ENCODE data around the gene DUOX2.
"Not testable (repeated sequence)": the region's sequence is repeated elsewhere in the genome, so short reads cannot be mapped to it uniquely, and the experiment has no call there.

DUOX2 gene

DNA sequence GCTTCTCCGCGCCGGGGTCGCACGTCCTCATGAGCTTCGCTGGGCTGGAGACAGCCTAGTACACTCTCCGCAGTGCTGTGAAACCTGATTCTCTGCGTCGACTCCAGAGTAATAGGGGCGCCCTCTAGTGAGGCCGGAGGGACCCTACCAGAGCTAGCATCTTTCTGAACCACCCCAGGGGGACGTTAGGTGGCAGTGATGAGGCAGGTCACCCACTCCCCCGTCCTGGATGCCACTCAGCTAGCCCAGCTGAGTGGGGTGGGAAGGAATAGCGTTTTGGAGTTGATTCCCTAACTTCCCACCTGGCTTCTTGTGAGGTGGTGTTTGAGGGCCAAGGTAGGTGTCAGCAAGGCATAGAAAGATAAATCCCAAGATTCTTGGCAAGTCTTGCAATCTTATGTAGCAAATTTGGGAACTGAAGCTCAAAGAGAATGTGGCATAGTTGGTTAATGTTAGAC is 4.2 kb upstream of the DUOX2 start:
- peak; percentile 77 to 81 for DNase-seq

DNA sequence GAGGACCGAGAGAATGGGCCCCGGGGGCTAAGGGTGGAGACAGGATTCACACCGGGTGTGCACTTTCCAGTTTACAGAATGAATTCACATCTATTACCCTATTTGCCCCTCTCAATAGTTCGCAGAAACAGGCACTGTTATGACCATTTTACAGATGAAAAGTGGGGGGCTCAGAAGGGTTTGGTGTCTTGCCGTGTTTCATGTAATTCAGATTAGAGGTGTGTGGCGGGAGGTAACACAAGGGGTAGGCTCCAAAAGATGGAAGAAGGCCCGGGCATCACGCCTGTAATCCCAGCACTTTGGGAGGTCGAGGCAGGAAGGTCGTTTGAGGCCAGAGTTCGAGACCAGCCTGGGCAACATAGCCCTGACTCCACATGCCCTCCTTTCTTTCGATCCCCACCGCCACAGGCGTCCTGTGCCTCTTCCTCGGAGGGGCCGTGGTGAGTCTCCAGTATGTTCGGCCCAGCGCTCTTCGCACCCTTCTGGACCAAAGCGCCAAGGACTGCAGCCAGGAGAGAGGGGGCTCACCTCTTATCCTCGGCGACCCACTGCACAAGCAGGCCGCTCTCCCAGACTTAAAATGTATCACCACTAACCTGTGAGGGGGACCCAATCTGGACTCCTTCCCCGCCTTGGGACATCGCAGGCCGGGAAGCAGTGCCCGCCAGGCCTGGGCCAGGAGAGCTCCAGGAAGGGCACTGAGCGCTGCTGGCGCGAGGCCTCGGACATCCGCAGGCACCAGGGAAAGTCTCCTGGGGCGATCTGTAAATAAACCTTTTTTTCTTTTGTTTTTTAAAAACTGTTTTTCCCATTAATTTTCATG is 3.5 kb upstream of the DUOX2 start:
- no peak for DNase-seq

DNA sequence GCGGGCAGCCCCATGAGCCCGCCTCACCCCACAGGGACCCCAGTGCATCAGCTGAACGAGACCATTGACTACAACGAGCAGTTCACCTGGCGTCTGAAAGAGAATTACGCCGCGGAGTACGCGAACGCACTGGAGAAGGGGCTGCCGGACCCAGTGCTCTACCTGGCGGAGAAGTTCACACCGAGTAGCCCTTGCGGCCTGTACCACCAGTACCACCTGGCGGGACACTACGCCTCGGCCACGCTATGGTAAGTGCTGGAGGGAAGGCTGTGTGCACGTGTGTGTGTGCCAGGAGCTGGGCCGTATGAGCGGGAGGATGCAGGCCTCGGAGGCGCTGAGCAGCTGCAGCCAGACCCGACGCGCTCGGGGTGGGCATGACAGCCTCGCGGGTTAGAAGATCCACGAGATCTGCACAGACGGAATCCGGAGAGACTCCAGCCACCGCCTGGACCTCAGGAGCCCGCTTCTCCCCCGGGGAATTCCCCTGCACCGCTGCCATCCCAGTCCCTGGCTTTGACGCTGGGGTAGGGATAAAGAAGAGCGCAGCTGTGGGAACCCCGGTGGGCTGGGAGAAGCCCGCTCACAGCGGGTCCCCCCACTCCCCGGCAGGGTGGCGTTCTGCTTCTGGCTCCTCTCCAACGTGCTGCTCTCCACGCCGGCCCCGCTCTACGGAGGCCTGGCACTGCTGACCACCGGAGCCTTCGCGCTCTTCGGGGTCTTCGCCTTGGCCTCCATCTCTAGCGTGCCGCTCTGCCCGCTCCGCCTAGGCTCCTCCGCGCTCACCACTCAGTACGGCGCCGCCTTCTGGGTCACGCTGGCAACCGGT is 2.7 kb upstream of the DUOX2 start:
- DNase-seq = no peak

DNA sequence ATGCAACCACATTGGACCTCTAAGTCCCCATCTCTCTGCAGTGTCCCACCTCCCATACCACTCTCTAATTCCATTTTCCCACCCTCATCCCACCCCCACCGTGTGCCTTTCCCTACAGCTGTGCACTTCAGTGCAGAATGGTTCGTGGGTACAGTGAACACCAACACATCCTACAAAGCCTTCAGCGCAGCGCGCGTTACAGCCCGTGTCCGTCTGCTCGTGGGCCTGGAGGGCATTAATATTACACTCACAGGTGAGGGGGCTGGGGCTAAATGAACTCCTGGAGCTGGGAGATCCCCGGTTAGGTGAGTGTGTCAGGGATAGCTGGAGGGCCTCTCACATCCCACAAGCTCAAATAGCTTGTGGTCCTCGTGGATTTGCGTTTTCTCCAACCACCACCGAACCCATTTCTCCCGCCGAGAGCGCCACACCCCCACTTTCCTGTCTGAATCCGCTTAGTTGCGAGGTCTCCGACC is 2.1 kb upstream of the DUOX2 start:
- no peak for DNase-seq

GRCh38 chr15:45115312-45115820 is 1.4 kb upstream of the DUOX2 start:
- no peak for DNase-seq

DNA sequence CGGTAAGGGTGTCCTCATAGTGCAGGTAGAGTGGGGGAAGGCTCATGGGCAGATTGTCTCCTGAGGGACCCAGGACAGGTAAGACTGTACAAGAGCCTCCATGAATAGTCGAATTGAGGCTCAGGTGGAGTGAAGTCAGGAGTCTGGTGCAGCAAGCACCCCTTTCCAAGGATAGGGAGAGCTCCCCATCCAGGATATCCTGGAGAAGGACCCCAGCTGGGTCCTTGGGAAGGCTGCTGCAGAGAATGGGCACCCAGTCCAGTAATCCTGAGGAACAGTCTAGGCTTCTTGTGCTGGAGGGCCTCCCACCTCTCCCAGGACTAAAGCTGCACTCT is 746 bp upstream of the DUOX2 start:
- DNase-seq = no peak

DNA sequence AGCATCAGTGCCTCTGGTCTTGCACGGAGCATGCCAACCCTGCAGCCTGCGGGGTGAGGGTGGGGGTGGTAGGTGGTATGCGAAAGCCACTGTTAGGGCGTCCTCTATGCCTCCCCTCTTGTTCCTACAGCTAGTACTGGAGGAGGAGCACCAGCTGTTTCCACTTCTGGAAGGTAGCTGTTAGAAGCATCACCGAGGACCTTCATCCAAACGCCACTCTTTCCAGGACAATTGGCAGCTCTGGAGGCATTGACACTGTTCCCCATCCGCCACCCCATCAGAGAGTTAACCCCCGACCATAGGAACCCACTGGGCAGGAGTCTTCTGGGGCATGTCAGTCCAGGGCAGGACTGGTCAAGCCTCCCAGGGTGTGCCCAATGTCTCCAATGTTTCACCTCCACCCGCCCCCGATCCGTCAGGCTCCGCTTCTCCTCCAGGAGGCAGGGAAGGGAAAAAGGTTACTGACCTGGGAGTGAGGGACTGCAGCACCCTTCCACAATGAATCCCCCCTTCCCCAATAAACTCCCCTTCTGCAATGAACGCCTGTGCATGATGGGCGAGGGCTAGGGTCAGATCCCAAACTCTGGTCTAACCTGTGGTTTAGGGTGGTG is 487 bp downstream of the DUOX2 start:
- no peak for DNase-seq

DNA sequence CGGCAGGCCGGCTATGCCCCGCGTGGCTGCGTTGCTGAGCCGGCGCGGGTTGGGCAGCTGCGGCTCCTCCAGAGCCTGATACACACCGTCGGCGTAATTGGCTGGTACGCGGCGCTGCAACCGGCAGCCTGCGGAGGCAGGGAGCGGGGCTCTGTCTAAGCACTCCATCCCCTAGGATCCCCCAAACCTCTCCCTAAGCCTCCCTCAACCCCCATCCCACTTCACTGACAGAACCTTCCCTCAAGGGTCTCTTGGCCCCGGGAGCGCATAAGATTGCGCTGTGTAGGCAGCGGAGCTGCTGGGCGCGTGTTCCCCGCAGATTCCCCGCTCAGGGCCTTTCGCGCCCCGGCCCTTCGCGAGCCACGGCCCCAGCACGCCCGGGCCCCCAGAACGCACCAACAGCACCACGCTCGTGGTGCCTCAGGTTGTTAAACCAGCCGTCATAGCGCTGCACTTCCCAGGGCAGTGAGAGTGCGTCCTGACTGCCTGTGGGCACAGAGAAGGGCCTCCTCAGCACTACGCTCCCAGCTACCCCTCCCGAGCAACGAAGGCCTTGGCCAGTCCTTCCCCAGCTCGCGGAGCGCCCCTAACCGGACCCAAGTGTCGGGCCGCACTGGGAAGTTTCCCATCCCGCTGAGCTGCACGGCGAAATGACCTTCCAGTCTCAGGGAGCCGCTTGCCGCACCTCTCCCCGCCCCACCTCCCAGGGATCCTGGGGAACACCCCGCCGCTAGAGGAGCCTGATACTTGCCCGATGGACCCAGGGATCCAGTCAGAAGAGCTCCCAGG is 1.2 kb downstream of the DUOX2 start:
- DNase-seq = no peak

DNA sequence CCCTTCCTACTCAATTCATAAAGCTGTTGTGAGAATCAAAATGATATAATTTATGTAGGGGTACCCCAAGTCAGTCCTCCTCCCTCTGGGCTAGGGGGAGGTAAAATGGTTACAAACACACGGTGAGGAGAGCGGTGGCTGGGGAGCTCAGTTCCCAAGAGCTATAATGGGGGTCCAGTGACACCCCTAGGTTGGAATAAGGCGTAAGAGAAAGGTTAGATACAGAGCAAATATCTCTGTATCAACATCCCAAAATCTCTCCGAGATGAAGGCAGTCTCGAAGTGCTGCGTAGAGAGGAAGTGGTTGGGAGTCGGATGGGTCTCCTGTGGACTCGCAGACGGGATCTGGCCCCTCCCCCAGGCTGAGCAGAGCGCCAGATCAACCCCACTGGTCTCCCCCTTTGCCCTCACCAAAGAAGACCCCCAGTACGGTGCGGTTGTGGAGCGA is 1.8 kb downstream of the DUOX2 start:
- no peak for DNase-seq

DNA sequence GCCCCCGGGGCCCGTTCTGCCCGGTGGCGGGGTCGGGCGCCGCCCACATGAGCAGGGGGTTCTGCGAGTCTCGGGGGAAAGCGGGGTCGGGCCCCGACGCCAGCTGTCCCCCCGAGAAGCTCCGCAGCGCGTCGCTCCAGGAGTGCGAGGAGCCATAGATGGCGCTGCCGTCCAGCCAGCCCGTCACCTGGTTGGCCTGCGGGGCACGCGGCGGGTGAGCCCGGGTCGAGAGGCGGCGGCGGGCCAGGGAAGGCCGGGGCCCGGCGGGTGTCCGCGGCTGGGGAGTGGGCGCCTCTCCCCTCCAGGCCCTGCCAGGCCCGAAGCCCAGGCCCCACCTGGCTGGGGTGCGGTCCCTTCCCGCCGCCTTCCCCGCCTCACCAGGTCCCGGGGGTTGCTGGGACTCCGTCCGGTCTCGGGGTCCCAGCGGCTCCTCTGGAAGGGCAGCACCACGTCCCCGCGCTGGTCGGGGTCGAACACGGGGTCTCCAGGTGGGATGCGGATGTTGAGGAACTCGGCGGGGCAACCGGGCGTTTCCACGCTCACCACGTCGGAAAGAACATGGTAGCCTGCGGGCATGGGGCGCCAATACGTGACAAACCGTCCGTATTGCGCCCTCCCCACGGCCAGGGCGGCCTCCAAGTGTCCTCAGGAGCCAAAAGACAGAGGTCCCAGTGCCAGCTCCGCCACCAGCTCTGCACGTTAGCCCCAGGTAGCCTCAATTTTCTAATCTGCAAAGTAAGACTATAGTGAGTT is 2.4 kb downstream of the DUOX2 start:
- DNase-seq = no peak

GRCh38 chr15:45110256-45110820 is 3.6 kb downstream of the DUOX2 start:
- no peak for DNase-seq

- DNase-seq = no peak
These were observed 5.9 kb downstream of the DUOX2 start for GRCh38 chr15:45107941-45108630.

GRCh38 chr15:45106002-45106790 is 7.8 kb downstream of the DUOX2 start:
- DNase-seq = no peak

- DNase-seq = no peak
These were observed 8.4 kb downstream of the DUOX2 start for GRCh38 chr15:45105586-45105985.

- DNase-seq = not testable (repeated sequence)
These were observed 9.8 kb downstream of the DUOX2 start for GRCh38 chr15:45104170-45104569.

DNA sequence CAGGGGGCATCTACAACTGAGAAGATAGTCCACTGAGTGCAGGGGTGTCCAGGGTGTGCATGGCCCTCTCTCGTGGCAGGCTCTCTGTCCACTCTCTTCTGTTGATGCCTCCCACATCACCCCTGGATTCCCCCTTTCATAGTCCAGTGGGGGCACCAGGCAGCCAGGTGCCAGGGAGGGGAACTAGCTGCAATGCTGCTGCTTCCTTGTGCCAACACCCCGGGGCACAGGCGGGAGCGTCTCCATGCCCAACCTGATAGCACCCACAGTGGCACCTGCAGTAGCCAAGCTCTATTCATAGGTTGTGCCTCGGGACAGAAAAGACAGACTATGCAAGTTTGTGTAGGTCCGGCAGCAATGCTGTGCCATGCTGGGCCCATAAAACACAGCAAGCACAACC is 11.7 kb downstream of the DUOX2 start:
- DNase-seq = no peak

GRCh38 chr15:45101749-45102148 is 12.2 kb downstream of the DUOX2 start:
- DNase-seq = no peak

- no peak for DNase-seq
These were observed 12.9 kb downstream of the DUOX2 start for GRCh38 chr15:45100884-45101625.

GRCh38 chr15:45099549-45100165 is 14.3 kb downstream of the DUOX2 start:
- no peak for DNase-seq
